Ascending aorta (tissue), 2 donors: ENCODE results near the gene MOB1B. TPM values are rescaled to one million over a fixed set of nuclear protein-coding genes. Genes with fewer than 3 reads are reported as not detected.

Experiments
- DNase-seq, 2 donors: peaks; one replicate each; pipeline ENCODE4 v3.0.0-alpha.2; 2019; ENCODE audit warnings: low spot score in 2 of 2
- H3K27ac ChIP-seq, 2 donors: fragments of 200-600 bp; sonication (generic); one replicate each; pipeline ENCODE4 v1.5.1; 2016 to 2017; ENCODE audit warnings: mild to moderate bottlenecking in 1 of 2
- H3K27me3 ChIP-seq: fragments of 200-600 bp; sonication (generic); one replicate; pipeline ENCODE4 v1.5.1; 2017
- H3K36me3 ChIP-seq, 2 donors: fragments of 200-600 bp; sonication (generic); one replicate each; pipeline ENCODE4 v1.5.1; 2016
- H3K4me1 ChIP-seq, 2 donors: fragments of 200-600 bp; sonication (generic); one replicate each; pipeline ENCODE4 v1.5.1; 2016 to 2017; ENCODE audit warnings: mild to moderate bottlenecking in 1 of 2
- H3K4me3 ChIP-seq, 2 donors: fragments of 200-600 bp; sonication (generic); one replicate each; pipeline ENCODE4 v1.5.1; 2016 to 2017; ENCODE audit warnings: mild to moderate bottlenecking in 1 of 2
- H3K9me3 ChIP-seq, 2 donors: fragments of 200-600 bp; sonication (generic); one replicate each; pipeline ENCODE4 v1.5.1; 2016
- CTCF ChIP-seq, 3 experiments: fragments of 200-600 bp in 2 of 3; fragments of 450-650 bp in 1 of 3; sonication (generic) in 2 of 3; IDR thresholded peaks; one replicate each; pipeline ENCODE4 v1.5.1; 2016 to 2019; ENCODE audit warnings: antibody characterized with exemption in 3 of 3, mild to moderate bottlenecking in 1 of 3, moderate library complexity in 1 of 3
- intact Hi-C: fragments of 100-400 bp; cut with DNase I; formaldehyde crosslinking; loops from one replicate; pipeline ENCODE4 v1.15.1; 2023
- total RNA-seq: library from RNA; depleted of rRNA; stranded (reverse); fragments of >200 nt; gene quantifications from one replicate; pipeline ENCODE4 v1.1.0, GENCODE V29; 2016

The MOB1B gene
- total RNA-seq, 1 donor from 2014 or later = 2.6 TPM

GRCh38 chr4:70901607-70901983 lies 574 bp upstream of the MOB1B start:
- intact Hi-C loops = loop anchor here (5.0 to 10.0 kb wide), 3 partner anchors 56 to 286 kb away; partner anchors contain the start of gene UTP3
- H3K27ac ChIP-seq = peak overlapping the region; percentile 77 to 85
- DNase-seq = no peak

GRCh38 chr4:70902577-70903290 lies 565 bp downstream of the MOB1B start:
- DNase-seq = peak in 1 of 2 donors; percentile 66
- Histone ChIP-seq H3K4me3 (peak overlapping the region; percentile 83 to 86), H3K9me3 (no peaks in the 10 kb centered on the region), H3K27ac (peak overlapping the region; percentile 77 to 85), H3K36me3 (peaks cover 0 to 6% of the 10 kb centered on the region in 2 donors), H3K4me1 (no peaks in the 10 kb centered on the region), H3K27me3 (no peaks in the 10 kb centered on the region)
- TF ChIP-seq CTCF (IDR thresholded peaks at IDR 0.05) = no peak
- intact Hi-C loops = loop anchor here (1.0 to 10.0 kb wide), 5 partner anchors 55 to 285 kb away; partner anchors contain the start of genes DCK, GRSF1 and UTP3

More at GRCh38 chr4:70901607-70901983, 574 bp upstream of the MOB1B start:
- no peaks in the 10 kb centered on the region for H3K4me1 ChIP-seq
- peaks cover 0 to 6% of the 10 kb centered on the region in 2 donors for H3K36me3 ChIP-seq
- TF ChIP-seq CTCF (IDR thresholded peaks at IDR 0.05) = no peak
- no peaks in the 10 kb centered on the region for H3K27me3 ChIP-seq
- H3K4me3 ChIP-seq = peak overlapping the region; percentile 83 to 86
- H3K9me3 ChIP-seq = no peaks in the 10 kb centered on the region

GRCh38 chr4:70903291-70903603 lies 1.1 kb downstream of the MOB1B start:
- Histone ChIP-seq H3K9me3 (no peaks in the 10 kb centered on the region), H3K4me1 (no peaks in the 10 kb centered on the region), H3K36me3 (peaks cover 0 to 6% of the 10 kb centered on the region in 2 donors), H3K27me3 (no peaks in the 10 kb centered on the region), H3K4me3 (peak overlapping the region; percentile 83 to 86), H3K27ac (peak overlapping the region in 1 of 2 donors; percentile 85)
- TF ChIP-seq CTCF (IDR thresholded peaks at IDR 0.05) = no peak
- no peak for DNase-seq
- intact Hi-C loops = loop anchor here (5.0 to 10.0 kb wide), 3 partner anchors 54 to 284 kb away; partner anchors contain the start of gene UTP3

- no peaks in the 10 kb centered on the region for H3K9me3 ChIP-seq
- peaks cover 0 to 6% of the 10 kb centered on the region in 2 donors for H3K36me3 ChIP-seq
- H3K4me1 ChIP-seq = no peaks in the 10 kb centered on the region
- no peak overlapping the region for H3K4me3 ChIP-seq
- no peak for DNase-seq
- intact Hi-C loops = loop anchor here (10.0 kb wide), 1 partner anchor 224 kb away; the partner anchor contains the start of gene UTP3
- H3K27ac ChIP-seq = no peak overlapping the region
- H3K27me3 ChIP-seq = no peaks in the 10 kb centered on the region
- no peak for TF ChIP-seq CTCF (IDR thresholded peaks at IDR 0.05)
These were observed 6.9 kb downstream of the MOB1B start for GRCh38 chr4:70908993-70909556.

GRCh38 chr4:70914000-70914399 lies 11.8 kb downstream of the MOB1B start:
- TF ChIP-seq CTCF (IDR thresholded peaks at IDR 0.05) = no peak
- no peak overlapping the region for H3K27ac ChIP-seq

More at GRCh38 chr4:70914000-70914399, 11.8 kb downstream of the MOB1B start:
- no peaks in the 10 kb centered on the region for H3K27me3 ChIP-seq
- intact Hi-C loops = no loop called here
- H3K4me3 ChIP-seq = no peak overlapping the region
- no peaks in the 10 kb centered on the region for H3K4me1 ChIP-seq
- no peaks in the 10 kb centered on the region for H3K9me3 ChIP-seq
- H3K36me3 ChIP-seq = no peaks in the 10 kb centered on the region
- DNase-seq = no peak
